ENCODE data around the gene CTLA4.

Gene CTLA4

GRCh38 chr2:203897544-203897943 is 30.0 kb downstream of the CTLA4 start:
- TF ChIP-seq REST (IDR thresholded peaks at IDR 0.05; ENCODE audit: insufficient read depth in 1 of 2, low read depth in 2 of 2, low read length in 2 of 2) (no peak), SIN3A (IDR thresholded peaks at IDR 0.05; ENCODE audit: borderline replicate concordance, insufficient read depth, low read length) (no peak), FOXP2 (optimal IDR thresholded peaks at IDR 0.05; ENCODE audit: borderline replicate concordance, extremely low read depth, extremely low read length, insufficient read depth) (no peak), TAF1 (IDR thresholded peaks at IDR 0.05; ENCODE audit: borderline replicate concordance, insufficient read depth, low read length) (no peak), POLR2AphosphoS5 (IDR thresholded peaks at IDR 0.05; ENCODE audit: low read depth, low read length) (no peak)

GRCh38 chr2:203898657-203899056 is 31.1 kb downstream of the CTLA4 start:
- TF ChIP-seq TAF1 (IDR thresholded peaks at IDR 0.05; ENCODE audit: borderline replicate concordance, insufficient read depth, low read length) (no peak), REST (IDR thresholded peaks at IDR 0.05; ENCODE audit: insufficient read depth in 1 of 2, low read depth in 2 of 2, low read length in 2 of 2) (no peak), POLR2AphosphoS5 (IDR thresholded peaks at IDR 0.05; ENCODE audit: low read depth, low read length) (no peak), SIN3A (IDR thresholded peaks at IDR 0.05; ENCODE audit: borderline replicate concordance, insufficient read depth, low read length) (no peak), FOXP2 (optimal IDR thresholded peaks at IDR 0.05; ENCODE audit: borderline replicate concordance, extremely low read depth, extremely low read length, insufficient read depth) (no peak)

GRCh38 chr2:203900253-203900652 is 32.7 kb downstream of the CTLA4 start:
- TF ChIP-seq SIN3A (IDR thresholded peaks at IDR 0.05; ENCODE audit: borderline replicate concordance, insufficient read depth, low read length) (no peak), POLR2AphosphoS5 (IDR thresholded peaks at IDR 0.05; ENCODE audit: low read depth, low read length) (no peak), REST (IDR thresholded peaks at IDR 0.05; ENCODE audit: insufficient read depth in 1 of 2, low read depth in 2 of 2, low read length in 2 of 2) (no peak)

GRCh38 chr2:203904022-203904421 is 36.5 kb downstream of the CTLA4 start:
- TF ChIP-seq TAF1 (IDR thresholded peaks at IDR 0.05; ENCODE audit: borderline replicate concordance, insufficient read depth, low read length) (no peak), POLR2AphosphoS5 (IDR thresholded peaks at IDR 0.05; ENCODE audit: low read depth, low read length) (no peak), FOXP2 (optimal IDR thresholded peaks at IDR 0.05; ENCODE audit: borderline replicate concordance, extremely low read depth, extremely low read length, insufficient read depth) (no peak), SIN3A (IDR thresholded peaks at IDR 0.05; ENCODE audit: borderline replicate concordance, insufficient read depth, low read length) (no peak), REST (IDR thresholded peaks at IDR 0.05; ENCODE audit: insufficient read depth in 1 of 2, low read depth in 2 of 2, low read length in 2 of 2) (no peak)

GRCh38 chr2:203905656-203906055 is 38.1 kb downstream of the CTLA4 start:
- no peak for TF ChIP-seq TAF1 (IDR thresholded peaks at IDR 0.05; ENCODE audit: borderline replicate concordance, insufficient read depth, low read length)
- TF ChIP-seq SIN3A (IDR thresholded peaks at IDR 0.05; ENCODE audit: borderline replicate concordance, insufficient read depth, low read length), result no peak
